K562 (cell line): ENCODE results near the gene BCAS3. TPM values are rescaled to one million over a fixed set of nuclear protein-coding genes. Genes with fewer than 3 reads are reported as not detected.

Source experiments
- GATA2 ChIP-seq: sonication (generic); formaldehyde crosslinking; IDR thresholded peaks from 2 replicates; pipeline ENCODE4 v1.4.0; 2020; ENCODE audit warnings: mild to moderate bottlenecking, missing genetic modification reagents
- KAT7 ChIP-seq: sonication (generic); formaldehyde crosslinking; IDR thresholded peaks from 2 replicates; pipeline ENCODE4 v1.8.0; 2022; ENCODE audit warnings: missing genetic modification reagents, mild to moderate bottlenecking, borderline replicate concordance
- MAZ ChIP-seq, 2 experiments: fragments of 450-650 bp in 1 of 2; sonication (generic) in 1 of 2; formaldehyde crosslinking; IDR thresholded peaks in 1 of 2; conservative IDR thresholded peaks in 1 of 2; 2 replicates each; pipeline versions ENCODE4 v1.4.0 to v1.5.0; 2020; ENCODE audit warnings: mild to moderate bottlenecking in 1 of 2, missing genetic modification reagents in 1 of 2
- NFATC3 ChIP-seq: fragments of 450-650 bp; IDR thresholded peaks from 2 replicates; pipeline ENCODE4 v1.6.1; 2017; ENCODE audit warnings: mild to moderate bottlenecking
- SMARCC2 ChIP-seq: fragments of 450-650 bp; IDR thresholded peaks from 2 replicates; pipeline ENCODE4 v1.6.1; 2017; ENCODE audit warnings: antibody characterized with exemption, moderate library complexity, mild to moderate bottlenecking, low read depth
- ZNF121 ChIP-seq: sonication (generic); formaldehyde crosslinking; conservative IDR thresholded peaks from 2 replicates; pipeline ENCODE4 v1.8.0; 2022; ENCODE audit warnings: missing genetic modification reagents
- ZNF696 ChIP-seq: fragments of 250-450 bp; sonication (Bioruptor Pico); conservative IDR thresholded peaks from 2 replicates; pipeline ENCODE4 v1.4.0; 2020; ENCODE audit warnings: mild to moderate bottlenecking, moderate library complexity
- ZNF778 ChIP-seq: fragments of 450-650 bp; formaldehyde crosslinking; IDR thresholded peaks from 2 replicates; pipeline ENCODE4 v1.4.0; 2020; ENCODE audit warnings: mild to moderate bottlenecking, moderate library complexity
- polyA plus RNA-seq, 8 experiments: library from polyadenylated mRNA; depleted of rRNA in 4 of 8; stranded (reverse) in 5 of 8; unstranded in 3 of 8; fragments of >200 nt; fragmentation: Nextera tagmentation in 2 of 8; fragmentation: Illumina TruSeq in 1 of 8; extraction: Ambion mirVana in 2 of 8; extraction: Trizol in 1 of 8; gene quantifications; 2 replicates each; pipeline versions ENCODE4 v1.2.1 to v1.2.3, GENCODE V29; 2011 to 2014; ENCODE audit warnings: inconsistent platforms in 1 of 8, missing spikeins in 1 of 8
- total RNA-seq, 7 experiments: library from RNA; depleted of rRNA in 6 of 7; stranded (reverse); fragments of >200 nt in 6 of 7; fragmentation: Illumina TruSeq in 2 of 7; extraction: Trizol in 2 of 7; gene quantifications; 2 replicates each; pipeline versions ENCODE4 v1.2.1 to v1.2.3, GENCODE V29; 2011 to 2021; ENCODE audit warnings: low replicate concordance in 1 of 7
- TF ChIP-seq, protein P1 (sequence below): fragments of 250-450 bp; sonication (Bioruptor Pico); IDR thresholded peaks from 2 replicates; pipeline ENCODE4 v1.4.0; 2020; ENCODE audit warnings: borderline replicate concordance
- TF ChIP-seq, protein P2 (sequence below): fragments of 450-650 bp; formaldehyde crosslinking; conservative IDR thresholded peaks from 2 replicates; pipeline ENCODE4 v1.4.0; 2022; ENCODE audit warnings: mild to moderate bottlenecking, missing genetic modification characterization
- TF ChIP-seq, protein P3 (sequence below): fragments of 250-450 bp; sonication (Bioruptor Pico); IDR thresholded peaks from 2 replicates; pipeline ENCODE4 v1.4.0; 2020; ENCODE audit warnings: mild to moderate bottlenecking, moderate library complexity
- TF ChIP-seq, protein P4 (sequence below): fragments of 450-650 bp; IDR thresholded peaks from one replicate; pipeline ENCODE4 v1.6.1; 2018; ENCODE audit warnings: mild to moderate bottlenecking, moderate library complexity; ENCODE audit not compliant: partially characterized antibody
- TF ChIP-seq, protein P5 (sequence below), 2 experiments: fragments of 450-650 bp; IDR thresholded peaks; 2 replicates each; pipeline ENCODE4 v1.6.1; 2016
- TF ChIP-seq, protein P6 (sequence below): fragments of 150-350 bp; conservative IDR thresholded peaks from 2 replicates; pipeline ENCODE4 v1.6.1; 2014; ENCODE audit warnings: low read length

Gene BCAS3
- total and polyA plus RNA-seq, 9 of the 15 experiments (the other 6 are each of a cell fraction or from before 2014, with no cell fraction given) = 1.9 to 5.5 (median 3.5) TPM

DNA sequence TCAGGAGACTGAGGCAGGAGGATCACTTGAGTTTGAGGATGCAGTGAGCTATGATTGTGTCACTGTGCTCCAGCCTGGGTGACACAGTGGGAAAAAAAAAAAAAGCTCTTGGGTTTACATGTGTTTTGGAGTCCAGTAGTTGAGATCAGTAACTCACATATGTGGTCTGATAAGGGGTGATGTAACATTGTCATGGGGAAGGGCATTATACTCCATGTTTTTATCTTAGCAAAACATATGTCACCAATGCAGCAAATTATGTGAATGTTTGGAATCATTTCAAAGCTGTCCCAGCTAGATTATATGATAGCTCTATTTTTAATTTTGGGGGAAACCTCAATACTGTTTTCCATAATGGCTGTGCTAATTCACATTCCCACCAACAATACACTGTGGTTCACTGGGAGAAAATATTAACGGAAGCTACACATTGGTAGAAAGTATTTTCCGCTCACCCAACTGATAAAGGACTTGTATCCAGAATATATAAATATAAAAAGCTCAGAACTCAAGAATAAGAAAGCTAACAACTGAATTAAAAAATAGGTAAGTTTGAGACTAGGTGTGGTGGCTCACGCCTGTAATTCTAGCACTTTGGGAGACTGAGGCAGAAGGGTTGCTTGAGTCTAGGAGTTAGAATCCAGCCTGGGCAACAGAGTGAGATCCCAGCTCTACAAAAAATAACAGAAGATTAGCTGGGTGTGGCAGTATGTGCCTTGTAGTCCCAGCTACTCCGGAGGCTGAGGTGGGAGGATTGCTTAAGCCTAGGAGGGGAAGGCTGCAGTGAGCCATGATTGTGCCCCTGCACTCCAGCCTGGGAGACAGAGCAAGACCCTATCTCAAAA, 497.9 kb downstream of the BCAS3 start (continued):
- TF ChIP-seq, protein P1, sequence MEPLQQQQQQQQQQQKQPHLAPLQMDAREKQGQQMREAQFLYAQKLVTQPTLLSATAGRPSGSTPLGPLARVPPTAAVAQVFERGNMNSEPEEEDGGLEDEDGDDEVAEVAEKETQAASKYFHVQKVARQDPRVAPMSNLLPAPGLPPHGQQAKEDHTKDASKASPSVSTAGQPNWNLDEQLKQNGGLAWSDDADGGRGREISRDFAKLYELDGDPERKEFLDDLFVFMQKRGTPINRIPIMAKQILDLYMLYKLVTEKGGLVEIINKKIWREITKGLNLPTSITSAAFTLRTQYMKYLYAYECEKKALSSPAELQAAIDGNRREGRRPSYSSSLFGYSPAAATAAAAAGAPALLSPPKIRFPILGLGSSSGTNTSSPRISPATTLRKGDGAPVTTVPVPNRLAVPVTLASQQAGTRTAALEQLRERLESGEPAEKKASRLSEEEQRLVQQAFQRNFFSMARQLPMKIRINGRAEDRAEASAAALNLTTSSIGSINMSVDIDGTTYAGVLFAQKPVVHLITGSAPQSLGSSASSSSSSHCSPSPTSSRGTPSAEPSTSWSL (CRISPR knock-in tag) = no peak
- TF ChIP-seq MAZ (CRISPR knock-in tag; conservative IDR thresholded peaks at IDR 0.05 in 1 of 2, IDR thresholded peaks at IDR 0.05 in 1 of 2) (0 out of 4 replicates have a peak, but pooled peaks of 1 of the 2 experiments have one; percentile 32), ZNF121 (CRISPR knock-in tag) (peak; percentile 98), NFATC3 (no peak), SMARCC2 (peak; percentile 96), ZNF696 (CRISPR knock-in tag) (no peak), ZNF778 (no peak), GATA2 (peak; percentile 81), KAT7 (CRISPR knock-in tag) (no peak)
- TF ChIP-seq, protein P2, sequence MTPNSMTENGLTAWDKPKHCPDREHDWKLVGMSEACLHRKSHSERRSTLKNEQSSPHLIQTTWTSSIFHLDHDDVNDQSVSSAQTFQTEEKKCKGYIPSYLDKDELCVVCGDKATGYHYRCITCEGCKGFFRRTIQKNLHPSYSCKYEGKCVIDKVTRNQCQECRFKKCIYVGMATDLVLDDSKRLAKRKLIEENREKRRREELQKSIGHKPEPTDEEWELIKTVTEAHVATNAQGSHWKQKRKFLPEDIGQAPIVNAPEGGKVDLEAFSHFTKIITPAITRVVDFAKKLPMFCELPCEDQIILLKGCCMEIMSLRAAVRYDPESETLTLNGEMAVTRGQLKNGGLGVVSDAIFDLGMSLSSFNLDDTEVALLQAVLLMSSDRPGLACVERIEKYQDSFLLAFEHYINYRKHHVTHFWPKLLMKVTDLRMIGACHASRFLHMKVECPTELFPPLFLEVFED (CRISPR knock-in tag) = no peak
- TF ChIP-seq, protein P3, sequence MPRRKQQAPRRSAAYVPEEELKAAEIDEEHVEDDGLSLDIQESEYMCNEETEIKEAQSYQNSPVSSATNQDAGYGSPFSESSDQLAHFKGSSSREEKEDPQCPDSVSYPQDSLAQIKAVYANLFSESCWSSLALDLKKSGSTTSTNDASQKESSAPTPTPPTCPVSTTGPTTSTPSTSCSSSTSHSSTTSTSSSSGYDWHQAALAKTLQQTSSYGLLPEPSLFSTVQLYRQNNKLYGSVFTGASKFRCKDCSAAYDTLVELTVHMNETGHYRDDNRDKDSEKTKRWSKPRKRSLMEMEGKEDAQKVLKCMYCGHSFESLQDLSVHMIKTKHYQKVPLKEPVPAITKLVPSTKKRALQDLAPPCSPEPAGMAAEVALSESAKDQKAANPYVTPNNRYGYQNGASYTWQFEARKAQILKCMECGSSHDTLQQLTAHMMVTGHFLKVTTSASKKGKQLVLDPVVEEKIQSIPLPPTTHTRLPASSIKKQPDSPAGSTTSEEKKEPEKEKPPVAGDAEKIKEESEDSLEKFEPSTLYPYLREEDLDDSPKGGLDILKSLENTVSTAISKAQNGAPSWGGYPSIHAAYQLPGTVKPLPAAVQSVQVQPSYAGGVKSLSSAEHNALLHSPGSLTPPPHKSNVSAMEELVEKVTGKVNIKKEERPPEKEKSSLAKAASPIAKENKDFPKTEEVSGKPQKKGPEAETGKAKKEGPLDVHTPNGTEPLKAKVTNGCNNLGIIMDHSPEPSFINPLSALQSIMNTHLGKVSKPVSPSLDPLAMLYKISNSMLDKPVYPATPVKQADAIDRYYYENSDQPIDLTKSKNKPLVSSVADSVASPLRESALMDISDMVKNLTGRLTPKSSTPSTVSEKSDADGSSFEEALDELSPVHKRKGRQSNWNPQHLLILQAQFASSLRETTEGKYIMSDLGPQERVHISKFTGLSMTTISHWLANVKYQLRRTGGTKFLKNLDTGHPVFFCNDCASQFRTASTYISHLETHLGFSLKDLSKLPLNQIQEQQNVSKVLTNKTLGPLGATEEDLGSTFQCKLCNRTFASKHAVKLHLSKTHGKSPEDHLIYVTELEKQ (CRISPR knock-in tag) = no peak
- TF ChIP-seq, protein P4, sequence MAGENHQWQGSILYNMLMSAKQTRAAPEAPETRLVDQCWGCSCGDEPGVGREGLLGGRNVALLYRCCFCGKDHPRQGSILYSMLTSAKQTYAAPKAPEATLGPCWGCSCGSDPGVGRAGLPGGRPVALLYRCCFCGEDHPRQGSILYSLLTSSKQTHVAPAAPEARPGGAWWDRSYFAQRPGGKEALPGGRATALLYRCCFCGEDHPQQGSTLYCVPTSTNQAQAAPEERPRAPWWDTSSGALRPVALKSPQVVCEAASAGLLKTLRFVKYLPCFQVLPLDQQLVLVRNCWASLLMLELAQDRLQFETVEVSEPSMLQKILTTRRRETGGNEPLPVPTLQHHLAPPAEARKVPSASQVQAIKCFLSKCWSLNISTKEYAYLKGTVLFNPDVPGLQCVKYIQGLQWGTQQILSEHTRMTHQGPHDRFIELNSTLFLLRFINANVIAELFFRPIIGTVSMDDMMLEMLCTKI = no peak
- TF ChIP-seq, protein P5, sequence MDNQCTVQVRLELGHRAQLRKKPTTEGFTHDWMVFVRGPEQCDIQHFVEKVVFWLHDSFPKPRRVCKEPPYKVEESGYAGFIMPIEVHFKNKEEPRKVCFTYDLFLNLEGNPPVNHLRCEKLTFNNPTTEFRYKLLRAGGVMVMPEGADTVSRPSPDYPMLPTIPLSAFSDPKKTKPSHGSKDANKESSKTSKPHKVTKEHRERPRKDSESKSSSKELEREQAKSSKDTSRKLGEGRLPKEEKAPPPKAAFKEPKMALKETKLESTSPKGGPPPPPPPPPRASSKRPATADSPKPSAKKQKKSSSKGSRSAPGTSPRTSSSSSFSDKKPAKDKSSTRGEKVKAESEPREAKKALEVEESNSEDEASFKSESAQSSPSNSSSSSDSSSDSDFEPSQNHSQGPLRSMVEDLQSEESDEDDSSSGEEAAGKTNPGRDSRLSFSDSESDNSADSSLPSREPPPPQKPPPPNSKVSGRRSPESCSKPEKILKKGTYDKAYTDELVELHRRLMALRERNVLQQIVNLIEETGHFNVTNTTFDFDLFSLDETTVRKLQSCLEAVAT (IDR thresholded peaks at IDR 0.05) = no peak
- TF ChIP-seq, protein P6, sequence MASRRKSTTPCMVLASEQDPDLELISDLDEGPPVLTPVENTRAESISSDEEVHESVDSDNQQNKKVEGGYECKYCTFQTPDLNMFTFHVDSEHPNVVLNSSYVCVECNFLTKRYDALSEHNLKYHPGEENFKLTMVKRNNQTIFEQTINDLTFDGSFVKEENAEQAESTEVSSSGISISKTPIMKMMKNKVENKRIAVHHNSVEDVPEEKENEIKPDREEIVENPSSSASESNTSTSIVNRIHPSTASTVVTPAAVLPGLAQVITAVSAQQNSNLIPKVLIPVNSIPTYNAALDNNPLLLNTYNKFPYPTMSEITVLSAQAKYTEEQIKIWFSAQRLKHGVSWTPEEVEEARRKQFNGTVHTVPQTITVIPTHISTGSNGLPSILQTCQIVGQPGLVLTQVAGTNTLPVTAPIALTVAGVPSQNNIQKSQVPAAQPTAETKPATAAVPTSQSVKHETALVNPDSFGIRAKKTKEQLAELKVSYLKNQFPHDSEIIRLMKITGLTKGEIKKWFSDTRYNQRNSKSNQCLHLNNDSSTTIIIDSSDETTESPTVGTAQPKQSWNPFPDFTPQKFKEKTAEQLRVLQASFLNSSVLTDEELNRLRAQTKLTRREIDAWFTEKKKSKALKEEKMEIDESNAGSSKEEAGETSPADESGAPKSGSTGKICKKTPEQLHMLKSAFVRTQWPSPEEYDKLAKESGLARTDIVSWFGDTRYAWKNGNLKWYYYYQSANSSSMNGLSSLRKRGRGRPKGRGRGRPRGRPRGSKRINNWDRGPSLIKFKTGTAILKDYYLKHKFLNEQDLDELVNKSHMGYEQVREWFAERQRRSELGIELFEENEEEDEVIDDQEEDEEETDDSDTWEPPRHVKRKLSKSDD = no peak
